Measurements from ENCODE around the gene USP48. TPM values are rescaled to one million over a fixed set of nuclear protein-coding genes. Genes with fewer than 3 reads are reported as not detected.

USP48 gene
- total and polyA plus RNA-seq, 2 of the 8 experiments (the other 6 are each of a cell fraction or from before 2014, with no cell fraction given): 12.8 to 83.5 TPM

GRCh38 chr1:21680381-21680780 lies 102.6 kb downstream of the USP48 start:
- ChIA-PET POLR2A (ENCODE audit: partially characterized antibody) (no interaction called here), CTCF (ENCODE audit: partially characterized antibody) (interaction anchor here (0.6 kb wide), 1 partner anchor 281 kb away, joined by 3 read pairs; no protein-coding TSS in a partner anchor)
- Histone ChIP-seq H3K4ac (replicated peaks; ENCODE audit: insufficient read length, low read depth, low read length) (no peak overlapping the region), H3K9me3 (ENCODE audit: insufficient read depth in 2 of 2, low read depth in 1 of 2, low read length in 1 of 2) (no peaks in the 10 kb centered on the region), H3K27me3 (replicated peaks in 1 of 4; ENCODE audit: control insufficient read depth in 3 of 4, extremely low read depth in 1 of 4, insufficient read depth in 3 of 4, low read length in 3 of 4) (no peaks in the 10 kb centered on the region), H3K27ac (ENCODE audit: low read depth, low read length) (no peak overlapping the region), H3K4me3 (ENCODE audit: extremely low read depth in 1 of 4, insufficient read depth in 2 of 4, low read depth in 3 of 4, low read length in 4 of 4) (no peak overlapping the region), H3K79me1 (ENCODE audit: low read depth, low read length) (no peaks in the 10 kb centered on the region), H2AFZ (ENCODE audit: low read length) (no peak overlapping the region), H2BK120ac (replicated peaks; ENCODE audit: low read depth, low read length) (no peak overlapping the region), H2BK12ac (ENCODE audit: low read depth, low read length) (no peak overlapping the region), H3K9ac (replicated peaks in 1 of 4; ENCODE audit: extremely low read depth in 1 of 4, low read depth in 3 of 4, low read length in 3 of 4) (no peak overlapping the region), H3K36me3 (ENCODE audit: control insufficient read depth in 2 of 4, insufficient read depth in 4 of 4, low read length in 3 of 4) (peaks cover 0 to 29% (median 8%) of the 10 kb centered on the region in 4 experiments; a peak in 4 of 8 replicates), H2BK5ac (ENCODE audit: low read depth, low read length) (no peak overlapping the region), H3K4me2 (ENCODE audit: insufficient read depth in 1 of 2, low read depth in 2 of 2, low read length in 2 of 2) (no peak overlapping the region), H3K56ac (replicated peaks; ENCODE audit: insufficient read length, low read depth, low read length) (no peak overlapping the region), H3K79me2 (ENCODE audit: control insufficient read depth in 1 of 2, insufficient read depth in 2 of 2, low read length in 2 of 2) (no peaks in the 10 kb centered on the region), H3K23me2 (ENCODE audit: low read depth, low read length) (no peaks in the 10 kb centered on the region), H4K91ac (replicated peaks; ENCODE audit: insufficient read length, low read length) (no peak overlapping the region), H4K20me1 (replicated peaks in 1 of 2; ENCODE audit: control insufficient read depth in 1 of 2, insufficient read depth in 2 of 2, low read length in 2 of 2) (no peaks in the 10 kb centered on the region), H2BK20ac (ENCODE audit: low read length) (no peak overlapping the region), H3K14ac (ENCODE audit: insufficient read length) (no peak overlapping the region), H2AK5ac (ENCODE audit: low read depth, low read length) (no peak overlapping the region), H4K5ac (ENCODE audit: insufficient read length, low read depth, low read length) (no peak overlapping the region), H4K8ac (ENCODE audit: extremely low read depth, insufficient read depth, low read length) (no peak overlapping the region), H2BK15ac (ENCODE audit: low read length) (no peak overlapping the region), H3K18ac (ENCODE audit: extremely low read depth, low read length) (no peak overlapping the region), H3K4me1 (replicated peaks in 1 of 4; ENCODE audit: control insufficient read depth in 3 of 4, insufficient read depth in 4 of 4, low read length in 3 of 4) (no peaks in the 10 kb centered on the region), H3K23ac (ENCODE audit: insufficient read length) (no peak overlapping the region)
- WGBS, 2 experiments (ENCODE audit: extremely low coverage in 1 of 2, insufficient coverage in 1 of 2, insufficient read length in 1 of 2, insufficient replicate concordance in 2 of 2, low coverage in 1 of 2, low lambda C conversion rate in 2 of 2, missing lambda C conversion rate in 1 of 2): 100% methylated on average over 1 of the region's 1 CpG; no CpG with 5 or more reads in 1 of the 2 experiments
- no peak for FAIRE-seq
- no peak for DNase-seq (ENCODE audit: low read depth in 1 of 2, low spot score in 2 of 2)
- TF ChIP-seq USF2 (IDR thresholded peaks at IDR 0.05; ENCODE audit: low read length) (no peak), TCF12 (IDR thresholded peaks at IDR 0.05; ENCODE audit: low read depth, low read length) (no peak), GTF2F1 (IDR thresholded peaks at IDR 0.05; ENCODE audit: borderline replicate concordance, low read depth, low read length) (no peak), TAF7 (optimal IDR thresholded peaks at IDR 0.05; ENCODE audit: borderline replicate concordance, low read depth, low read length) (no peak), EGR1 (IDR thresholded peaks at IDR 0.05; ENCODE audit: borderline replicate concordance, low read depth, low read length) (no peak)
